ENCODE measurements around the gene MPRIP.

DNA sequence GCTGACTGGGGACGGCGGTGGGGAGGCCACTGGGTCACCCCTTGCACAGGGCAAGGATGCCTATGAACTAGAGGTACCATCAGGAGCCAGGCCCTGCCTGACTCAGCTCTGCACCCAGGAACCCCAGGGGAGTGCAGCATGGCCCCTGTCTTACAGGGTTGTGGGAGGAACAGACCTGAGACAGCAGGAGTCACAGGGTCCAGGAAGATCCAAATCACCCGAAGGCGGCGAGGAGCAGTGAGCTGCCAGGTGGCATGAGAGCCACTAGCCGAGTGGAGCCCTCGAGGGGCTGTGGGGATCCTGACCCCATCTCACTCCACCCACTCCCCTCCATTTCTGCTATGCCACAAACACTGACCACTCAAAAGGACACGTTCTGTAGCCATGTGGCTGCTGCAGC lies 133.1 kb downstream of the MPRIP start:
- TF ChIP-seq, protein P1, sequence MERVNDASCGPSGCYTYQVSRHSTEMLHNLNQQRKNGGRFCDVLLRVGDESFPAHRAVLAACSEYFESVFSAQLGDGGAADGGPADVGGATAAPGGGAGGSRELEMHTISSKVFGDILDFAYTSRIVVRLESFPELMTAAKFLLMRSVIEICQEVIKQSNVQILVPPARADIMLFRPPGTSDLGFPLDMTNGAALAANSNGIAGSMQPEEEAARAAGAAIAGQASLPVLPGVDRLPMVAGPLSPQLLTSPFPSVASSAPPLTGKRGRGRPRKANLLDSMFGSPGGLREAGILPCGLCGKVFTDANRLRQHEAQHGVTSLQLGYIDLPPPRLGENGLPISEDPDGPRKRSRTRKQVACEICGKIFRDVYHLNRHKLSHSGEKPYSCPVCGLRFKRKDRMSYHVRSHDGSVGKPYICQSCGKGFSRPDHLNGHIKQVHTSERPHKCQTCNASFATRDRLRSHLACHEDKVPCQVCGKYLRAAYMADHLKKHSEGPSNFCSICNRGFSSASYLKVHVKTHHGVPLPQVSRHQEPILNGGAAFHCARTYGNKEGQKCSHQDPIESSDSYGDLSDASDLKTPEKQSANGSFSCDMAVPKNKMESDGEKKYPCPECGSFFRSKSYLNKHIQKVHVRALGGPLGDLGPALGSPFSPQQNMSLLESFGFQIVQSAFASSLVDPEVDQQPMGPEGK (CRISPR knock-in tag; IDR thresholded peaks at IDR 0.05; ENCODE audit: borderline replicate concordance) = no peak
- TF ChIP-seq ZNF70 (CRISPR knock-in tag; IDR thresholded peaks at IDR 0.05) (no peak), ZFP30 (CRISPR knock-in tag; IDR thresholded peaks at IDR 0.05) (no peak), GLIS3 (CRISPR knock-in tag; IDR thresholded peaks at IDR 0.05) (no peak), ESRRG (CRISPR knock-in tag; IDR thresholded peaks at IDR 0.05) (no peak), OSR1 (CRISPR knock-in tag; IDR thresholded peaks at IDR 0.05) (no peak)

All from SK-N-SH treated with all-trans-retinoic acid at 6 μM for 48 hours (cell line).